SK-N-SH (cell line): ENCODE results near the gene TMEM245. TPM values are rescaled to one million over a fixed set of nuclear protein-coding genes. Genes with fewer than 3 reads are reported as not detected.

Experiments
- CTCF ChIA-PET: fragments of 300-600, 350-600 bp; formaldehyde crosslinking; extraction: SDS; loops from one replicate; lab custom pipeline; 2021; lab: Yijun Ruan, JAX
- POLR2A ChIA-PET: fragments of 350-600 bp; sonication (Branson Sonifier 250); formaldehyde crosslinking; extraction: SDS; loops from one replicate; lab custom pipeline; 2020; ENCODE audit warnings: antibody characterized with exemption, inconsistent platforms; lab: Yijun Ruan, JAX
- DNase-seq: peaks from one replicate; pipeline ENCODE4 v3.0.0; 2012
- H2AFZ ChIP-seq: fragments of 200-600 bp; sonication (generic); 2 replicates; pipeline ENCODE4 v1.8.1; 2016; ENCODE audit warnings: antibody characterized with exemption, mild to moderate bottlenecking, low read depth
- H3F3A ChIP-seq: fragments of 200-600 bp; sonication (generic); replicated peaks from 2 replicates; pipeline ENCODE3; 2016; ENCODE audit warnings: antibody characterized with exemption, mild to moderate bottlenecking; ENCODE audit not compliant: insufficient read depth
- H3K27ac ChIP-seq, 2 experiments: fragments of 200-500 bp in 1 of 2; fragments of 200-600 bp in 1 of 2; sonication (Bioruptor generic) in 1 of 2; sonication (generic), shearing (Covaris generic) in 1 of 2; 2 replicates each; pipeline versions ENCODE4 v1.5.1 to v1.6.1; 2014 to 2016; ENCODE audit warnings: low read depth in 2 of 2, inconsistent platforms in 1 of 2, low read length in 1 of 2, mild to moderate bottlenecking in 1 of 2, mixed read lengths in 1 of 2
- H3K27me3 ChIP-seq: fragments of 200-600 bp; sonication (generic), shearing (Covaris generic); 2 replicates; pipeline ENCODE4 v1.6.1; 2016; ENCODE audit warnings: mixed run types; ENCODE audit not compliant: insufficient read depth
- H3K36me3 ChIP-seq, 2 experiments: fragments of 200-500 bp in 1 of 2; fragments of 200-600 bp in 1 of 2; sonication (Bioruptor generic) in 1 of 2; sonication (generic) in 1 of 2; replicated peaks in 1 of 2; 2 replicates each; pipeline versions ENCODE3 to v1.5.1; 2014 to 2016; ENCODE audit warnings: low read length in 1 of 2, mild to moderate bottlenecking in 1 of 2; ENCODE audit not compliant: insufficient read depth in 2 of 2, control insufficient read depth in 1 of 2
- H3K4me1 ChIP-seq, 2 experiments: fragments of 200-500 bp in 1 of 2; fragments of 200-600 bp in 1 of 2; sonication (Bioruptor generic) in 1 of 2; sonication (generic), shearing (Covaris generic) in 1 of 2; 2 replicates each; pipeline versions ENCODE4 v1.5.1 to v1.6.1; 2014 to 2016; ENCODE audit warnings: low read depth in 1 of 2, low read length in 1 of 2, mixed run types in 1 of 2; ENCODE audit not compliant: insufficient read depth in 2 of 2, control insufficient read depth in 1 of 2
- H3K4me2 ChIP-seq: fragments of 200-600 bp; sonication (generic), shearing (Covaris generic); 2 replicates; pipeline ENCODE4 v1.6.1; 2017; ENCODE audit warnings: mixed run types
- H3K4me3 ChIP-seq, 2 experiments: fragments of 200-500 bp in 1 of 2; fragments of 200-600 bp in 1 of 2; sonication (Bioruptor generic) in 1 of 2; sonication (generic), shearing (Covaris generic) in 1 of 2; 2 replicates each; pipeline versions ENCODE4 v1.5.1 to v1.8.1; 2014 to 2016; ENCODE audit warnings: low read depth in 2 of 2, inconsistent platforms in 1 of 2, low read length in 1 of 2, mild to moderate bottlenecking in 1 of 2, mixed read lengths in 1 of 2, moderate library complexity in 1 of 2
- H3K79me2 ChIP-seq: fragments of 200-600 bp; sonication (generic); 2 replicates; pipeline ENCODE4 v1.8.1; 2017; ENCODE audit warnings: mild to moderate bottlenecking; ENCODE audit not compliant: insufficient read depth
- H3K9ac ChIP-seq: fragments of 200-600 bp; sonication (generic); 2 replicates; pipeline ENCODE4 v1.6.1; 2017; ENCODE audit warnings: mixed run types
- H3K9me2 ChIP-seq: fragments of 200-600 bp; sonication (generic); 2 replicates; pipeline ENCODE4 v1.6.1; 2017; ENCODE audit warnings: mixed run types
- H3K9me3 ChIP-seq: fragments of 200-600 bp; sonication (generic); 2 replicates; pipeline ENCODE4 v1.6.1; 2017; ENCODE audit warnings: mixed run types, mild to moderate bottlenecking, moderate library complexity
- H4K20me1 ChIP-seq: fragments of 200-600 bp; sonication (generic); 2 replicates; pipeline ENCODE4 v1.6.1; 2017; ENCODE audit warnings: mild to moderate bottlenecking, mixed run types; ENCODE audit not compliant: insufficient read depth
- ELF1 ChIP-seq: IDR thresholded peaks from 2 replicates; pipeline ENCODE4 v1.4.0; 2012
- EP300 ChIP-seq, 2 experiments: IDR thresholded peaks; 2 replicates each; pipeline versions ENCODE4 v1.4.0 to v1.6.1; 2012; ENCODE audit warnings: borderline replicate concordance in 1 of 2, low read depth in 1 of 2, low read length in 1 of 2
- FOSL2 ChIP-seq: IDR thresholded peaks from 2 replicates; pipeline ENCODE4 v1.4.0; 2012; ENCODE audit warnings: low read depth, mild to moderate bottlenecking, moderate library complexity, borderline replicate concordance
- FOXM1 ChIP-seq: IDR thresholded peaks from 2 replicates; pipeline ENCODE4 v1.4.0; 2012; ENCODE audit warnings: low read depth, mild to moderate bottlenecking
- GABPA ChIP-seq: IDR thresholded peaks from 2 replicates; pipeline ENCODE4 v1.4.0; 2012; ENCODE audit warnings: low read depth, mild to moderate bottlenecking
- GATA2 ChIP-seq: sonication (generic); formaldehyde crosslinking; IDR thresholded peaks from 2 replicates; pipeline ENCODE4 v1.5.0; 2020; ENCODE audit warnings: mild to moderate bottlenecking, missing genetic modification reagents
- IRF3 ChIP-seq: fragments of 150-350 bp; IDR thresholded peaks from 2 replicates; pipeline ENCODE4 v1.6.1; 2016; ENCODE audit warnings: mild to moderate bottlenecking, low read depth, low read length
- JUND ChIP-seq: IDR thresholded peaks from 2 replicates; pipeline ENCODE4 v1.4.0; 2012
- MXI1 ChIP-seq: IDR thresholded peaks from 2 replicates; pipeline ENCODE4 v1.6.1; 2012; ENCODE audit warnings: mild to moderate bottlenecking, low read depth, low read length, improper control_type of control experiment
- NFIC ChIP-seq: IDR thresholded peaks from 2 replicates; pipeline ENCODE4 v1.4.0; 2012; ENCODE audit warnings: borderline replicate concordance
- NRF1 ChIP-seq: IDR thresholded peaks from 2 replicates; pipeline ENCODE4 v1.6.1; 2012; ENCODE audit warnings: low read depth, mild to moderate bottlenecking, low read length
- POLR2AphosphoS5 ChIP-seq: IDR thresholded peaks from 2 replicates; pipeline ENCODE4 v1.6.1; 2012; ENCODE audit warnings: low read depth, low read length
- RAD21 ChIP-seq: IDR thresholded peaks from 2 replicates; pipeline ENCODE4 v1.6.1; 2012; ENCODE audit warnings: mild to moderate bottlenecking, low read length
- RCOR1 ChIP-seq: fragments of 150-350 bp; IDR thresholded peaks from 2 replicates; pipeline ENCODE4 v1.6.1; 2017; ENCODE audit warnings: antibody characterized with exemption, low read length
- RFX5 ChIP-seq: IDR thresholded peaks from 2 replicates; pipeline ENCODE4 v1.6.1; 2012; ENCODE audit warnings: mild to moderate bottlenecking, improper control_type of control experiment, low read length
- TAF1 ChIP-seq: IDR thresholded peaks from 2 replicates; pipeline ENCODE4 v1.6.1; 2012; ENCODE audit warnings: low read depth, mild to moderate bottlenecking, low read length, moderate library complexity, borderline replicate concordance
- USF1 ChIP-seq: IDR thresholded peaks from 2 replicates; pipeline ENCODE4 v1.4.0; 2012; ENCODE audit warnings: low read depth, borderline replicate concordance
- WGBS: methylation state at CpG from one replicate; pipeline ENCODE4 v1.1.6; 2017; ENCODE audit warnings: low lambda C conversion rate; 5-methylcytosine and 5-hydroxymethylcytosine counted together
- polyA plus RNA-seq, 3 experiments: library from polyadenylated mRNA; depleted of rRNA; stranded (reverse); fragments of >200 nt; gene quantifications; 2 replicates each; pipeline ENCODE4 v1.2.3, GENCODE V29; 2012

TMEM245 gene
- polyA plus RNA-seq, 1 of the 3 experiments (the other 2 are of a cell fraction): 17.5 TPM

- Histone ChIP-seq H3K4me3 (no peak overlapping the region), H3K9ac (no peak overlapping the region), H2AFZ (no peak overlapping the region), H4K20me1 (no peaks in the 10 kb centered on the region), H3K9me2 (no peaks in the 10 kb centered on the region), H3K27me3 (no peaks in the 10 kb centered on the region), H3K4me1 (no peaks in the 10 kb centered on the region; a peak in 1 of 4 replicates), H3K9me3 (no peaks in the 10 kb centered on the region), H3K4me2 (no peak overlapping the region), H3K27ac (no peak overlapping the region), H3K79me2 (peaks cover 70% of the 10 kb centered on the region), H3F3A (peaks cover 3% of the 10 kb centered on the region), H3K36me3 (peaks cover 49 to 81% of the 10 kb centered on the region in 2 experiments)
- DNase-seq: no peak
- CTCF ChIA-PET: interaction anchor here (1.7 kb wide), 1 partner anchor 9 kb away, joined by 3 read pairs; no protein-coding TSS in a partner anchor
- 96% methylated on average over 7 of the region's 7 CpGs for WGBS
- POLR2A ChIA-PET: no interaction called here
- TF ChIP-seq NFIC (no peak), FOSL2 (peak; percentile 9; the same call in 1 of the 2 replicates)
Observed at GRCh38 chr9:109088221-109088620, 31.5 kb downstream of the TMEM245 start.

GRCh38 chr9:109087795-109088194 lies 32.0 kb downstream of the TMEM245 start:
- H3K27ac ChIP-seq: no peak overlapping the region
- ChIA-PET CTCF (interaction anchor here (1.7 kb wide), 1 partner anchor 9 kb away, joined by 3 read pairs; no protein-coding TSS in a partner anchor), POLR2A (no interaction called here)
- no peak for DNase-seq
- H3K9me3 ChIP-seq: no peaks in the 10 kb centered on the region
- TF ChIP-seq FOSL2: no peak
- TF ChIP-seq GABPA: no peak
- TF ChIP-seq JUND: no peak
- TF ChIP-seq GATA2: no peak
- no peak for TF ChIP-seq ELF1
- TF ChIP-seq IRF3: no peak
- no peak for TF ChIP-seq NFIC
- TF ChIP-seq TAF1: no peak
- TF ChIP-seq MXI1: no peak
- TF ChIP-seq RCOR1: no peak
- no peak for TF ChIP-seq EP300 (IDR thresholded peaks at IDR 0.05; ENCODE audit: borderline replicate concordance in 1 of 2, low read depth in 1 of 2, low read length in 1 of 2)
- TF ChIP-seq NRF1: no peak
- TF ChIP-seq FOXM1: no peak
- no peak for TF ChIP-seq POLR2AphosphoS5
- no peak for TF ChIP-seq RAD21
- no peak for TF ChIP-seq RFX5
- no peak for TF ChIP-seq USF1
- no peaks in the 10 kb centered on the region for H3K27me3 ChIP-seq
- no peaks in the 10 kb centered on the region; a peak in 1 of 4 replicates for H3K4me1 ChIP-seq
- 98% methylated on average over 2 of the region's 2 CpGs for WGBS
- H3K36me3 ChIP-seq: peaks cover 47 to 77% of the 10 kb centered on the region in 2 experiments
- no peaks in the 10 kb centered on the region for H3K9me2 ChIP-seq
- H3F3A ChIP-seq: peaks cover 2% of the 10 kb centered on the region
- H3K4me3 ChIP-seq: no peak overlapping the region
- H3K79me2 ChIP-seq: peaks cover 65% of the 10 kb centered on the region
- H3K4me2 ChIP-seq: no peak overlapping the region
- no peaks in the 10 kb centered on the region for H4K20me1 ChIP-seq
- H3K9ac ChIP-seq: no peak overlapping the region
- no peak overlapping the region for H2AFZ ChIP-seq
